ENCODE data around the gene SEMA4G. TPM values are rescaled to one million over a fixed set of nuclear protein-coding genes. Genes with fewer than 3 reads are reported as not detected.

SEMA4G gene
- total RNA-seq, 1 donor: 0.54 TPM

Small RNAs within 50 kb of the gene (small RNA-seq; reads per million reads assigned to genes)
- not detected for gene MIR608

Other genes with a start within 250 kb of the SEMA4G start
- gene PAX2, start 223.9 kb upstream of the SEMA4G start, total RNA-seq: not detected
- gene SLF2, start 56.5 kb upstream of the SEMA4G start, total RNA-seq: 9.2 TPM
- gene MRPL43, start 18.0 kb downstream of the SEMA4G start, total RNA-seq: 81.6 TPM
- 13.2 TPM for gene TWNK, start 18.0 kb downstream of the SEMA4G start, total RNA-seq
- gene LZTS2, start 30.3 kb downstream of the SEMA4G start, total RNA-seq: 41.2 TPM
- gene PDZD7, start 61.6 kb downstream of the SEMA4G start, total RNA-seq: 1.3 TPM
- 123 TPM for gene SFXN3, start 61.7 kb downstream of the SEMA4G start, total RNA-seq
- 5.9 TPM for gene KAZALD1, start 92.5 kb downstream of the SEMA4G start, total RNA-seq
- not detected for gene TLX1, start 161.8 kb downstream of the SEMA4G start, total RNA-seq